Measurements from ENCODE around the gene CAMK2A. TPM values are rescaled to one million over a fixed set of nuclear protein-coding genes. Genes with fewer than 3 reads are reported as not detected.
A peak's percentile ranks its signal among the peaks of the same experiment; 100 is the strongest.

Gene CAMK2A
- total RNA-seq, 1 donor from 2014 or later: not detected

DNA sequence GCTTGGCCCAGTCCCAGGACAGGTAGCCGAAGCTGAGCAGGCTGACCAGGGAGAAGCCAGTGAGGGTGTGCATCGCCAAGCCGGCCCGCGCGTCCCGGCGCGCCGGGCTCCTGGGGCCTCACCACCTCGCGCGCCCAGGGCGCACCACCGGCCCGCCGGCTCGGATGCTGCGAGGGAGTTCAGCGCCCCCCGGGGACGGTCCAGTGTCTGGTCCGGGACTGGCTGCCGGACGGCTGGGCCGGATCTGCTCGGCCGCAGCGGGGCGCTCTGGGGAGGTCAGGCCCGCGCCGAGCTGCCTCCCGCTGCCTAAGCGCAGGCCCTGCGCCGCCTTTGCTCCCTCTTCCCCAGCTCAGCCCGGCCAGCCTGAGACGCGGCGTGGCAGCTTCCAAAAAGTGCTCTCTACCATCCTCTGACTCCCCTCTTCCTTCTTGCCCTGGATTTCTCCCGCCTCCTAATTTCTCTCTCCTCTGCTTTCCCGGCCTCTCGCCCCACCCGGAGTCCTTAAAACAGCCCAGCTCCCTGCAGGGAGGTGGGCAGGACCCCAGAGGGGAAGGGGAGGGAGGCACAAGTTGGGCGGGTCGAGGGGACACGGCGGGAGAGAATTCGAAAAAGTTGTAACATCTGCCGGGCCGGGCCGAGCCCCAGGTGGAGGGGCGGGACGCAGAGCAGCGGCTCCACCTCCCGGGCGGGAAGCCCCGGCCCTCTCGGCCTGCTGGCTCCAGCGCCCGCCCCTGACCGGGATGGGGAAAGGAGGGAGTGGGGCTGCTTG is 12.9 kb upstream of the CAMK2A start, which contains the start of gene ARSI:
TSS of gene ARSI (minus strand) at position 605 of the 769 bp plus-strand sequence. CDS start at position 73, 532 bp downstream.
- ATAC-seq (peak; percentile 73), DNase-seq (ENCODE audit: low spot score) (no peak)

DNA sequence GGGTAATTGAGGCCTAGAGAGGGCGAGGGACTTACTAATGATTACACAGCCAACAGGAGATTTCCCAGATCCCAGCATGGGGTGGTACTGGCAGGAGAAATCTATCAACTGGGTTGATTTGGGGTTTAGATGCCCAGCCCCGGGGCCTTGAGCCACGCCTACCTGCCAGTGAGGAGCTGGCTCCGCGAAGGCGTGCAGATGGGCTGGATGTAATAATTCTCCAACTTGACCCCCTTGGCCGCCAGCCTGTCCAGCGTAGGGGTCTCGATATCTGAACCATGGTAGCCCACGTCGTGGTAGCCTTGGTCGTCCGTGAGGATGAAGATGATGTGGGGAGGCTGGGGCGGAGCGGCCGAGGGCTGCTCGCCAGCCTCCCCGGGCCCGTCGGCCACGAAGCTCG is 12.3 kb upstream of the CAMK2A start:
- no peak for ATAC-seq
- DNase-seq (ENCODE audit: low spot score): no peak

DNA sequence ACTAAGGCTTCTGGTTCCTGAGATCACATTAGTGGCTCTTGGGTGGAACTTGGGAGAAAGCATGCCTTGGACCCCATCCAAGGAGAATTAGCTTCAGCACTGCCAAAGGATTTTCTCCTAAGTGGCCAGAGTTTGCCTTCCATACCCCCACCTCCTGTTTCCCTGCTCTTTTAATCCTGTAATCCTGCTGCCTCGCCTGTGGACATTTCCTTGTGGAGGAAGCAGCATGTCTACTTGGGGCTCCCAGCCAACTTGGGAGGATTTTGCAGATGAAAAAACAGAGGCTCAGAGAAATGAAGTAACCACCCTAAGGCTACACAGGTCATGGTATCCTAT is 11.6 kb upstream of the CAMK2A start:
- ATAC-seq (no peak), DNase-seq (ENCODE audit: low spot score) (no peak)

DNA sequence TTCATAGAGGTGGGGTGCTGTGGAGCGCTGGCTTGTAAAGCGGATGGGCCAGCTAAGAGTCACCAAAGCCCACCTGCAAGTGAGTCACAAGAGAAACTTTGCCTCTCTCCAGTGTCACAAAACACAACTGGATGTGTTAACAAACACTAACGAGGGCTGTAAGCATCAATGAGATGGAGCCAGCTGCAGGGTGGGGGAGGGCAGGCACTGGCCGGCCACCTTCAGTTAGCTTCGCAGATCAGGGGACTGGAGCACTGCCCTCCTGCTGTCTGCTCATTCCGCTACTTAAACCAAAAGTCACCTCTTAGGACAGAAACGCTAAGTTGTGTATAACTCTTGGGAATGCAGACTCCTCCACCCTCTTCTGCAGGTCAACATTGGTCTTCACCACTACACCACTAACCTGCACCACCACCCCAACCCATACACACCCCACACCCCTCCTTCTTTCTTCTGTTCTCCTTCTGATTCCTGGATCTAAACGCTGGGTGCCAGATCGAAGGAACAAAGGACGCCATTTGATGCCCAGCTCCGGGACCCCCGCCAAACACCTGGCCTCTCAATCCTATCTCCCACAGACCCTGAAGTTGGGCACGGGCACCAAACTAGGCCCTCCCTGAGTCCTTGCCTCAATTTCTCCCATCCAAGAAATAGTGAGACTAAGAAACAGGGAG is 11.1 kb upstream of the CAMK2A start:
- ATAC-seq (no peak), DNase-seq (ENCODE audit: low spot score) (no peak)

DNA sequence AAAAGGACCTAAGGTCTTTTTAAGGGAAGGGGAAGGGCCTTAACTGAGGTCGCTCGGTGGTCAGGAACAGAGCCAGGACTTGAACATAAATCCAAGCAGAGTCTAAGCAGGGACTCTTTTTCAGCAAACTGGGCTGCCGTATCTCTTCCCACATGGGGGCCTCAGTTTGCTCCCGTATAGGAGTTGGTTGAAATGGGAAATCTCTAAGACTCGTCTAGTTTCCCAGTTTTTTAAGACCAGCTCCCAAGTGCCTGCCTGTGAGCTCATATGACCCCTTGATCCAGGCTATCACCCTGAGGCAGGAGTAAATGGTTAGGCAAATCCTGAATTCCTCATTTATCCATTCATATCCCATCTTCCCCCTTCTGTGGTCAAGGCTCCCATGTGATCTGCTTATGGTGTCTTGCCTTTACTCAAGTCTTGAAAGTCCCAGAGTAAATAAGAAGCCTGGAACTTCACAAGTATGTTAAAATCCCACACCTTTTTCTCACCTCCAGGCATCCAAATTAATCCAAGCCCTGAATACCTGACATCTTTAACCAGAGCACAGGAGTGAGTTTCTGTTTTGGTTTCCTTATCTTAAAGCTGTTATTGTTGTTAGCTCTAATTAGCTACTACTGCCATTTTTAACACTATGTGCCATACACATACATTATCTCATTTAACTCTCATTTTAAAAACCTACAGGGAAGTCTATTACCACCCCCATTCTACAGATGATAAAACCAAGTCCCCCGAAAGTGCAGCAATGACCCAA is 10.2 kb upstream of the CAMK2A start:
- DNase-seq (ENCODE audit: low spot score): no peak
- ATAC-seq: no peak

DNA sequence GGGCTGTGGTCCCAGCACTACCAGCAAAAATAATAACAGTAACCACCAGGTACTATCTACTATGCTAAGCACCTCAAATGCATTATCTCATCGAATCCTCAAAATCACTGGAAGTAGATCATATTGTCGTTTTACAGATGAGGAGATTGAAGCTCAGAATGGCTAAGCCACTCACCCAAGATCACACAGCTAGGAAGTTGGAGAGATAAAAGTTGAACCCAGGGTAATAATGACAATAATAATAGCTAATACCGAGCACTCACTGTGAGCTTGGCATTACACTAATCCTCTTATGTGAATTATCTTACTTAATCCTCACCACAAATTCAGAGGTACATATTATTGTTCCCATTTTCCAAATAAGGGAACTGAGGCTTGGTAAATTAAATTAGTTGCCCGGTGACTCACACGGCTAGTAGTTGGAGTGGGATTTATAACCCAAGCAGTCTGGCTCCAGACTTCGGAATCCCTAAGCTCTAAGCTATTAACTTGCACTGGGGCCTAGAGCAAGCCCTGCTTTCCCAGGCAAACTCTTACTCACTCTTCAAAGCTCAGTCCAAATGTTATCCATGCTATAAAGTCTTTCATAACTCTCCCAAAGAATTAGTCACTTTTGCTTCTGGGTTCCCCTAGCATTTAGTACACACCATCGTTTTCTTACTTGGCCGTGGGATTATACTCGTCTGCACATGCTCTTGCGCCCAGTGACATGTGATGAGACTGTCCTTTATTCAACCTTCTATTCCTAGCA is 9.3 kb upstream of the CAMK2A start:
- no peak for ATAC-seq
- DNase-seq (ENCODE audit: low spot score): no peak

DNA sequence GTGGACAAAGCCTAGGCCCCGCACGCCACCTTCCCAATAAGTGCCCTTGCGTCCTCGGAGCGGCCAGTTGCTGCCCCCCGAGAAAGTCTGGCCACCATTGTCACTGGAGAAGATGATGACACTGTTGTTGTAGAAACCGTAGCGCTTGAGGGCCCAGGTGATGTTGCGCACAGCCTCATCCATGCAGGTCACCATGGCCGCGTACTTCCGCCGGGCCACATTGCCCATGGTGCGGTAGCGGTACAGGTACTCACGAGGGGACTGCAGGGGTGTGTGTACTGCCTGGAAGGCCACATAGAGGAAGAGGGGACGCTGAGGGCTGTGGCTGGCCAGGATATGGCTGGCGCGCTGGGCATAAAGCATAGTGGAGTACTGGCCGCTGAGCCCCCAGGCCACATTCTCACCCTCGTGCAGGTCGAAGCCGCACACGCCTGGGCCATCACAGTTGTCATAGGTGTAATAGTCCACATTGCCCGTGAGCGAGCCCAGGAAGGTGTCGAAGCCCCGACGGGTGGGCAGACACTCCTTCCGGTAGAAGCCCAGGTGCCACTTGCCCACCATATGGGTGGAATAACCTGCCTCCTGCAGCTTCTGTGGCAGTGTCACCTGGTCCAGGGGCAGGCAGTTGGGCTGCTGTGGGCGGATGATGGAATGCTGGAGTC is 8.5 kb upstream of the CAMK2A start:
- no peak for DNase-seq (ENCODE audit: low spot score)
- no peak for ATAC-seq

DNA sequence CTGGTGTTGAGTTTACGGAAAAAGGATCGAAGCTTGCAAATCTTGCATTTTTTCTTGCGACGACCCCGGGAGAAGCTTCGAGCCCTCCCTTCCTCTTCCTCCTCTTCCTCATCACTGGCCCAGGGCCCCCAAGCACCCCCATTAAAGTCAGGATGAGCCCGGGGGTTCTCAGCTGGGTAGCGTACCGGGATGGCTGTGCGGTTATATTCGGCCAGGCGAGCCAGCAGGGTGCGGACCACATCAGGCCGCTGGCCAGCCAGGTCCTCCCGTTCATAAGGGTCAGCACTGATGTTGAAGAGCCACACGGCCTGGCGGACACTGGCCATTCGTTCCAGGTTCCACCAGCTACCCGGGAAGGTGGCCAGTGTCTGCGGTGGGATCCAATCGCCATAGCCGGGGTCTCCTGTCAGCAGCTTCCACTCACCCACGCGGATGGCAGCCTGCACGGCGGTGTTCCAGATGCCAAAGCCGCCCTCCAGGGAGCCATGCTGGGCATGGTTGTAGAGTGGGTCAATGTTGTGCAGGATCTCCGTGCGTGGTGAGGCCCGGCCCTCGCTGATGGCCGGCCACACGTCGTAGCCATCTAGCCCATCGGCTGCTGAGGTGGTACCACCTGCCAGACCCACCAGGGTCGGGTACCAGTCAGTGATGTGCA is 7.8 kb upstream of the CAMK2A start:
- ATAC-seq (no peak), DNase-seq (ENCODE audit: low spot score) (no peak)

DNA sequence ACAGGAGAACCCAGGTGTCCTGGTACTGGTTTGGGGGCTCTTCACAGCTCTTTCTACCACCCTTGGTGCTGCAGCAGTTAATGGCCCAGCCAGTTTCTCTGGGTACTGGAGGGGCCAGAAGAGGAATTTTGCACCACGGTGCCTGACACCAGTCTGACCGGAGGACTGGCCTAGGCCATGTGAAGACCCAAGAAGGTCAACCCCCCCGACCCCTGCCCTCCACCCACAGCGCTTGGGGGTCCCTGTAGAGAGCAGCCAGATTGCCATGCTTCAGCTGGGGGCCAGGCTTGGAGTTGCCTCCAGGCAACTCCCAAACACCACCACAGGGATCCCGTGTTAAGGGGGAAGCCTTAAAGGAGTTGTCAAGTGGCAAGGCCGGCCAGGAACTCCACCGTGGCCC is 6.9 kb upstream of the CAMK2A start:
- no peak for ATAC-seq
- DNase-seq (ENCODE audit: low spot score): no peak

DNA sequence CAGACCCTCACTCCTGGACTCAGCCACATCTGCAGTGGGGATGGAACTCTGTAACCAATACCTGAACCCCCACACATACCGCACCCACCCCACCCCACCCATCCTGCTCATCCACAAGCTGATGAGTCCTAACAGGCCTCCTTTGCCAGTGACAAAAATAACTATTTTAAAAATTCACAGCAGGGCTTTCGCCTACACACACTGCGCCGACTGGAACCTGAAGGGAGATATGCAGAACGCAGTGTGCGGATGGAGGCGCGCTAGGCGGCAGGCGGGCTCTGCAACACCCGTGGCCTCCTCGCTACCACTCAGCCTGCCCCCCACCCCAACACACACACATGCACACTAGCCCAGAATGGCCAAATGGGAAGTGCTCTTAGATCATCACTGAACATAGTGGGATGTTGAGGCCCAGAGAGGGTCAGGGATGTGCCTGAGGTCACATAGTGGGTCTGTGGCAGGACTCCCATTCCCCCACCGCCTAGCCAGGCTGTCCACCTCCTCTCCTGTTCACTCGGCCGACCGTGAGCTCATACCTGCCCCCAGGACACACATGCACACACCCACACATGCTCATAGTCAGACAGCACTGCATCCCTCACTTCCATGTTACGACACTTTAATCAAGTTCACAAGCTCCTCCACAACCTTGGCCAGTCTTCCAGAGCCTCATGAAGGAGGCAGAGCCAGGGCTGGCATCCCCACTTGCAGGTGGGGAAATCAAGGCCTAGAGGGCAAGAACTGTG is 6.3 kb upstream of the CAMK2A start:
- DNase-seq (ENCODE audit: low spot score) (no peak), ATAC-seq (no peak)

DNA sequence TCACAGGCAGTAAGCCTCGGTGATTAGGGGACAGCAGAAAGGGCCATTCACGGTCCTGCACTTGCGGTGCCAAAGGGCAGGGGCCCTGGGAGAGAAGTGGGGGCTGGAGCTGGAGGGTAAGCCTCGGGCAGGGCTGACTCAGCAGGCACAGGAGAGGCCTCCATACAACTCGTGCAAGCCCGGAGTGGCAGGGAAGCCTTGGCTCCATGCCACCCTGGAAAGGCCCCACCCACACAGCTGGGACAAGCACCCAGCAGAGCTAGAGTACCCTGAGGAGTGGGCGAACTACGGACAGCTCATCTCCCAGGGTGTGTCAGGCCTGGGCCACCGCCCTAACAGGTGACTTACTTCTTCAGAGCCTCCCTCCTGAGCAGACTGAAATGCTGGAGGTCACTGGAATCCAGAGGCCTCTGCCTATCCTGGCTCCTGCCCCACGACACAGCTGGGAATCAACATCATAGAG is 5.6 kb upstream of the CAMK2A start:
- DNase-seq (ENCODE audit: low spot score): no peak
- ATAC-seq: peak; percentile 33

DNA sequence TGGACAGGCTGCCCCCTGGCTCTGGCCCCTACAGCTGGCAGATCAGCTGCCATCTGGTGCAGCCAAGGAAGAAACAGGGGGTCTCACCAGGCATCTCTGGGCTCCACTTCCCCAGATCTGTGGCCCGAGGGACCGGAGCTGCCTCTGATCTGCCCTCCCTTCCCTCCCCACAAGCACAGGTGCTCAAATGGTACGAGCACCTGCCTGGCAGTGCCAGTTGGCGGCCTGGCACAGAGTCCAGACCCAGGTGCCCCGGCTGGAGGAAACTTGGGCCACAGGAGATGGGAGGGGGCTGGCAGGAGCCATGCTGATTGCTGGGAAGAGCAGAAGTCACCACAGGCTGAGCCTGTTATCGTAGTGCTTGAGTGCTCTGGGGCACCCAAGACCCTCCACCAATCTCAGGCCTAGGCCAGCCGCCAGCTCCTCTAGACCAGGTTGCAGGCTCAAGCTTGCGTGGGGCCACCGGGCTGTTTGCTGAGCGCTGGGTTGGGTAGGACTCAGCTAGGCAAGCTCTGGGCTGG is 5.0 kb upstream of the CAMK2A start:
- ATAC-seq (no peak), DNase-seq (ENCODE audit: low spot score) (no peak)

DNA sequence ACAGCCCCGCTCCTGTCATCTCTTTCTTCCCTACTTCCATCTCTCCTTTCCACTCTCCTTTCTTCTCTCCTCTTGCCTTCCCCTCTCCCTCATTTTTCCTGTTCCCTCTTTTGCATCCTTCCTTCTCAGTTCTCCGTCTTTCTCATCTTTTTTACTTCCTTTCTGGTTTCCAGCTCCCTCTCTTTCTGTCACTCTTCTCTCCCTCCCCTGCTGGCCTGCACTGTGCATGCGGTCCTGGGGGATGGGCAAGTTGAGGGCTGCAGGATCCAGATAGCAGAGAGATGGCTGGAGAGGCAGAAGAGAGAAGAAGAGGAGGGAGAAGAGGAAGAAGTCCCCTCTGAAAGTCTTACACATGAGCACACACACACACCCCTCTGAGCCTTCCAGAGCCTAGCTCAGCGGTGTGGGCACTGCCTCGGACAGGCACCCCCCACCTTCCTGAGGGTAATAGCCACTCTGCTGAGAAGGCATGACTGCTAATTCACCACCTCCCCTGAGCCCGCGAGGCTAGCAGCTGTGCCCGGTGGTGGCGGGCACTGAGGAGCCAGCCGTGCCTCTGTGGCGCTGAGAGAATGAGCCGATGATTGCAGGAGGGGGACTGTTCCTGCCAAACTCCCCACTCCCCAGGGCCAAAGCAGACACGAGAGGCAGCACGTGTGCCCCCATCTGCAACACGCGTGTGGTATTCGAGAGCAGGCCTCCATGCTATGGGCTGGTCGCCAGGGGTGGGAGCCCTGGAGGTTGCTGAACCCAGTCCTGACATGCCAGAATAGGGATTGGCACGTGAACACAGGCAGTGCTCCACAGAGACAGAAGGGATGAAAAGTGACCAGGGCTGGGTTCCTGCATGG is 3.7 kb upstream of the CAMK2A start:
- ATAC-seq: peak; percentile 22
- no peak for DNase-seq (ENCODE audit: low spot score)

DNA sequence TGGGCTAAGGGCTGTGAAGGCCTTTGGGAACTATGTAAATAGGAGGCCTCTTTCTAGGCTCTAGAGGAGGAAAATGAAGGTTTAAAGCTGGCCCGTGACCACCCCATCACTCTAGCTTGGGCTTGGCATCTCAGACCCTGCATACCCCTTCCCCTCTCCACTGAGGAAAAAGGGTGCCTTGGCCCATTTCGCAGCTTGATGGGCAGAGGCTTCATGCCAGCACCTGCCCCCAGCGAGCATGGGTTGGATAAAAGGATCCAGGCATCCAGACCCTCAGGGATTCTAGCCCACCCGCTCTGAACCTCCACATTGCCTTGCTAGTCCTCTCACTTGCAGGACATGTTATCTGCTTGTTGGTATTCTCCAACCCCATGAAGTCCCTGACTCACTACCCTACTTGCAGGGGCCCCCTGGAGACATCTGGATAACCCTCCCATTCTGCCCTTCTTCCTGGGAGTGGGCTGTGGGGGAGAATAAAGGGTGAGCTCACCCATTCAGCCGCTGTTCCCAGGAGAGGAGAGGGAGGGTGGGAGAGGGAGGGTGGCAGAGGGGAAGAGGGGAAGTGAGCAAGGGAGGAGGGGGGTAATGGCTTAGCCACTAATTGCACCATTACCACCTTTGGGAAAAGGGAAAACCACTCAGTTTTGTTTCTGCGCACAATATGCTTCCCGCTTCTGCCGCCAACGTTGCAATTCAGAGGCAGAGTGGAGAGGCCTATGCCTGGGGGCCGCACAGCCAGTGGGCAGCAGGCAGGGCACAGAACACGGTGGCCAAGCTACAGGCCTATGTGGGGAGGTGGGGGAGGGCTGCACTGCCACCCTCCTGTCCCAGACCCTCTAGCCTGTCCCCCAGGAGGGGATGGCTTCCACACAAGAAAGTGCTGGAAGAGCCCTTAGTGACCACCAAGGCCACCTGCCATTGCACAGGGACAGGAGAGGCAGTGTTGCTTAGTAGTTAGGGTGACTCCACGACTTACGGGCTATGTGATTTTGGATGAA is 2.1 kb upstream of the CAMK2A start:
- ATAC-seq: no peak
- DNase-seq (ENCODE audit: low spot score): no peak

DNA sequence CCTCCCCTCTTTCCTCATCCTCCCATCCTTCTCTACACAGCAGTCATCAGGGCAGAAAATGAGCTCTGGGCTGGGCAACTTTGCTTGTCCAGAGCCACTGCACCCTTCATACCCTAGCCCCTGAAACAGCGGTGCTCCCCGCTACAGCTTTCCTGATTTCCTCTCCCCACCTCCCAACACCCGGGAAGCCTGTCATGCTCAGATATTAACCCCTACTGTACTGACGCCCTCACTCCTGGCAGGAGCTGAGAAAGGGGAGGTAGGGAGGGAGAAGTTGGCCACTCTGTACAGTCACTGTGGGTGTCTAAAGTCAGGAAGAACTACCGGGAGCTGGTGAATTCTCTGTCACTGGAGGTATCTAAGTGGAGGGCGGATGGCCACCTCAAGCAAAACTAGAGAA is 782 bp downstream of the CAMK2A start:
- no peak for DNase-seq (ENCODE audit: low spot score)
- no peak for ATAC-seq

DNA sequence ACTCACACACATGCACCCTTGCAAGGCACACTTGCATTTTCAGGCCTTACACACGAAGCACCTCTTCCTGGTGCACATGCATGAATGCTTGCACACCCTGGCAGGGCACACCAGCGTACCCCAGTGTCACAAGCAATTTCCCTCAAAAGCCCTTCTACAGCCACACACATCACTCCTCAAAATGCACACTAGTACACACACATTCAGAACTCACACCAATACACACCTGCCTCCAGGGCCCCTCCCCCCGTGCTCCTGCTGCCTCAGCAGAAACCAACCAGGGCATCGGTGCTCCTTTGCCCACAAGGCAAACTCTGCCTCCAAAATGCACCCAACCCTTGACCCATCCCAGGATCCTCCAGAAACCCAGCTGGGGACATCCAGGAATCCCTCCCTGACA is 1.2 kb downstream of the CAMK2A start:
- no peak for DNase-seq (ENCODE audit: low spot score)
- ATAC-seq: no peak

DNA sequence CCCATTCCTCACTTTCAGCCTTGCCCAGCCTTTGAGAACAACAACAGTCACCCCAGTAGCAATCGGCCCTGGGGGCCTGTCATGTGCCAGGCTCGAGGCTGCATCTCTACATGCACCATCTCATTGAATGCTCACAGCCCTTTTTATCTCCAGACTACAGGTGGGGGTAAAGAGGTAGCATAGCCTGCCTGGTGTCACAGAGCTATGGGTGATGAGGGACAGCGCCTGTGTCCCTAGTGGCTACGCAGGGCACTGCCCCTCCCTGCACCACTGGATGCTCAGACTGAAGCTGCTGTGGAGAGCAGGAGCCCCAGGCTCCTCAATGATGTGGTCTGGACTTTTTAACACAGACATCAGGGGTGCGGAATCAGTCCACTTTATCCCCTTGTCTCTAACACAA is 2.8 kb downstream of the CAMK2A start:
- ATAC-seq (peak; percentile 90), DNase-seq (ENCODE audit: low spot score) (no peak)
